Measurements from ENCODE around the gene PTPN1.
"Not testable (repeated sequence)": the region's sequence is repeated elsewhere in the genome, so short reads cannot be mapped to it uniquely, and the experiment has no call there.

The PTPN1 gene

DNA sequence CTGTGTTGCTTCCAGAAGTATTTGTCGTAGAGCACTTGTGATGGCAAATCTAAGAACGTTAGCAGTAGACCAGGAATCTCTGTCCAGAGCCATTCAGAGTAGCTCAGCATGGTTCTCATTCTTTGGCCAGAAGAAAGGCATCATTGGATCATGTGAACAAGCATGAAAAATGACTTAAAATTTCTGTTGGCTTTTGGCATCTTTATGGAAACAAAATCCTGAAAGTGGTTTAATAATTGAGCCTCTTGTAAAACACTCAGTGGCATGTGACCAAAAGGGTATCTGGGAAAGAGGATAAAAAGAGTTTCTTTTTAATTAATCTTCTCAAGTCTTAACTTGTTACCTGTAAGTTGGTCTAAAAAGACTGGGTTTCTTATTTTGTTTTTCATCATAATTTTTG is 55.2 kb downstream of the PTPN1 start:
- no peaks in the 10 kb centered on the region for H3K27me3 ChIP-seq (ENCODE audit: control insufficient read depth, insufficient read depth, low read length, poor library complexity, severe bottlenecking)
- no peaks in the 10 kb centered on the region for H3K9me3 ChIP-seq (ENCODE audit: control insufficient read depth, low read length)
- H3K4me1 ChIP-seq (ENCODE audit: control insufficient read depth, insufficient read depth, low read length) = no peaks in the 10 kb centered on the region
- no peak overlapping the region for H3K27ac ChIP-seq (ENCODE audit: insufficient read depth, low read depth, low read length, poor library complexity, severe bottlenecking)
- H3K36me3 ChIP-seq (ENCODE audit: control insufficient read depth, insufficient read depth, low read length) = peaks cover 5% of the 10 kb centered on the region
- WGBS, 2 experiments = 93 to 95% methylated on average over 2 of the region's 2 CpGs
- no peak overlapping the region for H3K4me3 ChIP-seq (ENCODE audit: insufficient read depth, low read depth, low read length)

- Histone ChIP-seq H3K9me3 (ENCODE audit: control insufficient read depth, low read length) (no peaks in the 10 kb centered on the region), H3K4me3 (ENCODE audit: insufficient read depth, low read depth, low read length) (no peak overlapping the region), H3K27ac (ENCODE audit: insufficient read depth, low read depth, low read length, poor library complexity, severe bottlenecking) (no peak overlapping the region), H3K27me3 (ENCODE audit: control insufficient read depth, insufficient read depth, low read length, poor library complexity, severe bottlenecking) (no peaks in the 10 kb centered on the region), H3K36me3 (ENCODE audit: control insufficient read depth, insufficient read depth, low read length) (peaks cover 5% of the 10 kb centered on the region), H3K4me1 (ENCODE audit: control insufficient read depth, insufficient read depth, low read length) (no peaks in the 10 kb centered on the region)
- WGBS, 2 experiments = 95 to 97% methylated on average over 4 of the region's 4 CpGs
These were observed 55.7 kb downstream of the PTPN1 start for GRCh38 chr20:50565871-50566270.

DNA sequence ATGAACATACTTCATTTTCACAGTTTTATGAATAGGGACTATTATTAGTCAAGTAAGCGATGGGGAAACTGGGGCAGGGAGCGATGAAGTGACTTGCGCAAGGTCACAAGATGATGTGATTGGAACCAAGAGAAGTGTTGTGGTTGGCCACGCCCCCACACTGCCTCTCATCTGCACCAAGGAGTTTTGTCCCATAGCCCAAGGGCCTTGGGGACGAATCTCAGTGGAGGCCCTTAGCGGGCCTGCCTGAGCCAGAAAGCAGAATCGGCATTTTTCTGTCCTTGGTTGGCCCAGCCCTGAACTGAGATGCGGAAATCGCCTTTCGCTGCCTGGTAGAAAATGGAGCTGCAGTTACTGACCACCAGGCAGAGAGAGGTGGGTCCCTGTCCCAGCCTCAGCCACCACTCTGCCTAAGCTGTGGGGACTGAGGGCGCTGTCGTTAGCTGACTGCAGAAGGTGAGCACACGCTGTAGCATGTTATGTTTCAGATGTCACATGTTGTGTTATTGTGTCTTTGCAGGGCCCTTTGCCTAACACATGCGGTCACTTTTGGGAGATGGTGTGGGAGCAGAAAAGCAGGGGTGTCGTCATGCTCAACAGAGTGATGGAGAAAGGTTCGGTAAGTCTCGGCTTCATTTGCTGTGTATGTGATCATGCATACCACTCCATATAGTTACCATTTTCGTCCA is 57.8 kb downstream of the PTPN1 start:
- H3K4me3 ChIP-seq (ENCODE audit: insufficient read depth, low read depth, low read length) = no peak overlapping the region
- no peaks in the 10 kb centered on the region for H3K4me1 ChIP-seq (ENCODE audit: control insufficient read depth, insufficient read depth, low read length)
- H3K36me3 ChIP-seq (ENCODE audit: control insufficient read depth, insufficient read depth, low read length) = no peaks in the 10 kb centered on the region
- H3K9me3 ChIP-seq (ENCODE audit: control insufficient read depth, low read length) = no peaks in the 10 kb centered on the region
- no peak overlapping the region for H3K27ac ChIP-seq (ENCODE audit: insufficient read depth, low read depth, low read length, poor library complexity, severe bottlenecking)
- WGBS, 2 experiments = 94 to 96% methylated on average over 17 to 18 of the region's 18 CpGs
- no peaks in the 10 kb centered on the region for H3K27me3 ChIP-seq (ENCODE audit: control insufficient read depth, insufficient read depth, low read length, poor library complexity, severe bottlenecking)

DNA sequence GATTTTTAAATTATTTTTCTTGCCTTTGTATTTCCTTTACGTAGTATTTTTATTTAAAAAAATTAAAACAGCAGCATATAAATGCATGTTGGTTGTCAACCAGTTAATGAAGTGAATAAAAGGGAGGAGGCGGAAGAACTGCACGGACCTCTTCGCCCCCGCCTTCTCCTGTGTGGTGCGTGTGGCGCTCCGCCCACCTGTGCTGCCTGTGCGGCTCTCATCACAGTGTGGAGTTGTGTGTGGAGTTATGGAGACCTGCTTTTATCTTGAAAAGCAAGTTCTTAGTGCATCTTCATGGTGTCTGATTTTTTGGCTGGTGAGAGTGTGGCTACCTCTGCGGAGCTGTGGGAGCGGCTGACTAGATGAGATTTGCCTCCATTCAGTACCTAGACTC is 58.4 kb downstream of the PTPN1 start:
- Histone ChIP-seq H3K27me3 (ENCODE audit: control insufficient read depth, insufficient read depth, low read length, poor library complexity, severe bottlenecking) (no peaks in the 10 kb centered on the region), H3K4me1 (ENCODE audit: control insufficient read depth, insufficient read depth, low read length) (no peaks in the 10 kb centered on the region), H3K4me3 (ENCODE audit: insufficient read depth, low read depth, low read length) (no peak overlapping the region), H3K36me3 (ENCODE audit: control insufficient read depth, insufficient read depth, low read length) (no peaks in the 10 kb centered on the region), H3K9me3 (ENCODE audit: control insufficient read depth, low read length) (no peaks in the 10 kb centered on the region), H3K27ac (ENCODE audit: insufficient read depth, low read depth, low read length, poor library complexity, severe bottlenecking) (no peak overlapping the region)
- WGBS, 2 experiments = 88 to 89% methylated on average over 10 to 11 of the region's 11 CpGs

GRCh38 chr20:50569487-50569863 is 59.3 kb downstream of the PTPN1 start:
- not testable (repeated sequence) for H3K27me3 ChIP-seq (ENCODE audit: control insufficient read depth, insufficient read depth, low read length, poor library complexity, severe bottlenecking); H3K9me3 ChIP-seq (ENCODE audit: control insufficient read depth, low read length); H3K36me3 ChIP-seq (ENCODE audit: control insufficient read depth, insufficient read depth, low read length); H3K4me3 ChIP-seq (ENCODE audit: insufficient read depth, low read depth, low read length); H3K27ac ChIP-seq (ENCODE audit: insufficient read depth, low read depth, low read length, poor library complexity, severe bottlenecking); H3K4me1 ChIP-seq (ENCODE audit: control insufficient read depth, insufficient read depth, low read length)
- 94 to 95% methylated on average over 7 of the region's 7 CpGs for WGBS, 2 experiments

DNA sequence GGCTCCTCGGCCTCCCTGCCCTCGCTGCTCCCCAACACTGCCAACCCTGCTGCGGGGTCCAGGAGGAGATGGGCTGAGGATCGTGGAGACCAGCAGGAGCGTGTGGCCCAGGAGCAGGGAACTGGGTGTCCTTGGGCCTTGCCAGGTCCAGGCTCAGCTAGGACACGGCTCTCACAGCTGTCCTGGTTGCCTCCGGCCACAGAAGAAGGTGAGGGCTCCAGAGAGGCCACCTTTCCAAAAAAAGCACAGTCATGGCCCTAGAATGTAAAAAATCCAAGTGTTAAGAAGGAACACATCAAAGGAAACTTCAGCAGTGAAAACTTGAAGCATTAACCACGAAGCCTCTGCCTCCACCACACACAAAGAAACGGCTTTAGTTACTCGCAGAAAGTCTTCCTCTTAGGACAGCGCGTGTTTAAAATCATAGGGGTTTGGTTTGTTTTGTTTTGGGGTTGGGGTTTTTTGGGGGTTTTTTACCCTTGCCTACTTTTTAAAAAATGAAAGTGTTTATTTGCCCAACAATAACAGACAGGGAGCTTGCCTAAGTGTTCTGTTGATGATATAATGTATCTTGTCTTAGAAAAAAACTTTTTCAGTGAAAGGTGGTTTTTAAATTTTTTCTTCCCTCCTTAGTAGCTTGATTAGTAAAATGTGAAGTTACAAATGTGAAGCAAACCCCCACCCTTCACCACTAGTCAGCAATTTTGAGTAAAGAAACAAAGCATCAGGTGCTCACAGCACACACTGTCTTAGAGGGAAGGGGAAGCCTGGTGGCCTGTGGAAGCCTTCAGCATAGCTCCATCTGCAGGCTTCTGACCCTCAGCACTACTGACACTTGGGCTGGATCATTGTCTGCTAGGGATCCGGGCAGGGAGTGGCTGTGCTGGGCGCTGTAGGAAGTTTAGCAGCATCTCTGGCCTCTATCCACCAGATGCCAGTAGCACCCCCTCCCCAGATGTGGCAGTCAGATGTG is 60.0 kb downstream of the PTPN1 start:
- Histone ChIP-seq H3K36me3 (ENCODE audit: control insufficient read depth, insufficient read depth, low read length) (peaks cover 13% of the 10 kb centered on the region), H3K9me3 (ENCODE audit: control insufficient read depth, low read length) (no peaks in the 10 kb centered on the region), H3K27me3 (ENCODE audit: control insufficient read depth, insufficient read depth, low read length, poor library complexity, severe bottlenecking) (no peaks in the 10 kb centered on the region), H3K4me3 (ENCODE audit: insufficient read depth, low read depth, low read length) (no peak overlapping the region), H3K4me1 (ENCODE audit: control insufficient read depth, insufficient read depth, low read length) (no peaks in the 10 kb centered on the region), H3K27ac (ENCODE audit: insufficient read depth, low read depth, low read length, poor library complexity, severe bottlenecking) (no peak overlapping the region)
- 92 to 93% methylated on average over 14 of the region's 14 CpGs for WGBS, 2 experiments

GRCh38 chr20:50571466-50571865 is 61.3 kb downstream of the PTPN1 start:
- H3K36me3 ChIP-seq (ENCODE audit: control insufficient read depth, insufficient read depth, low read length) = peaks cover 14% of the 10 kb centered on the region
- H3K4me1 ChIP-seq (ENCODE audit: control insufficient read depth, insufficient read depth, low read length) = no peaks in the 10 kb centered on the region

DNA sequence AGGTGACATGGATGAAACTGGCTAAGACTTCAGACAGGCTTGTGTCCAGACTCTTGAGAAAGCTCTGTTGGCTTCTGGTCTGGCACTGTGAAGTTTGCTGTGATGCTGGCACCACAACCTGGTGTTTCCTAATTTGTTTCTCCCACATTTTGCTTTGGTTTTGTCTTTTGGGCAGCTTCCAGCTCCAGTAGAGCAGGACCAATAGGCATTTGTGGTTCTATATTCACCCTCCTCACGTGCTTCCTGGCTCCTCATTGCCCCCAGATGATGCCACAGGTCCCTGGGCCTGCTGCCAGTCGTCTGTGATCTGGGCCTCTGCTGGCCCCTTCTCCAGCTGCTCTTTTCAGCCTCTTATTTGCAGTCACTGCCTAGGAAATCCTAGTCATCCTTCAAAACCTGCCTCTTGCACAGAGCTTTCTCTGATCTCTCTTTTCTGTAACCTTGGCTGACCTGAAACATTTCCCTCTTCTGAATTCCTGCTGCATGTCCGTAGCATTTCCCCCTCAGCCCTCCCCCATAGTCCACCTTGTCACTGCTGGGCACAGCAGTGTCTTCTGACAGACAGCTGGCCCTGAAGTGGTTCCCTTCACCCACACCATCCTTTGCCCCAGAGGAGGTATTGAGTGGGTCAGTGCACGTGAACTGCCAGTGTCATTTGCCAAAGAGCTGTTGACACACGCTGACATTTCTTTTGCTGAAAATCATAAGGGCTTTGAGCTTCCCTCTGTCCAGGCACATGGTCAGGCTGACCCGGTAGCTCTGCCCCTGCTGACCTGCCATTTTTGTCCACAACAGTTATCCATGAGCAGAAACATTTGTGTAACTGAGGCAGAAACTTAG is 63.0 kb downstream of the PTPN1 start:
- Histone ChIP-seq H3K36me3 (ENCODE audit: control insufficient read depth, insufficient read depth, low read length) (peaks cover 26% of the 10 kb centered on the region), H3K9me3 (ENCODE audit: control insufficient read depth, low read length) (no peaks in the 10 kb centered on the region), H3K4me3 (ENCODE audit: insufficient read depth, low read depth, low read length) (no peak overlapping the region), H3K27ac (ENCODE audit: insufficient read depth, low read depth, low read length, poor library complexity, severe bottlenecking) (no peak overlapping the region), H3K4me1 (ENCODE audit: control insufficient read depth, insufficient read depth, low read length) (no peaks in the 10 kb centered on the region), H3K27me3 (ENCODE audit: control insufficient read depth, insufficient read depth, low read length, poor library complexity, severe bottlenecking) (no peaks in the 10 kb centered on the region)
- 89 to 90% methylated on average over 6 of the region's 6 CpGs for WGBS, 2 experiments

More at GRCh38 chr20:50571466-50571865, 61.3 kb downstream of the PTPN1 start:
- WGBS, 2 experiments = 92 to 98% methylated on average over 2 of the region's 2 CpGs
- H3K4me3 ChIP-seq (ENCODE audit: insufficient read depth, low read depth, low read length) = no peak overlapping the region
- no peaks in the 10 kb centered on the region for H3K9me3 ChIP-seq (ENCODE audit: control insufficient read depth, low read length)
- no peak overlapping the region for H3K27ac ChIP-seq (ENCODE audit: insufficient read depth, low read depth, low read length, poor library complexity, severe bottlenecking)
- H3K27me3 ChIP-seq (ENCODE audit: control insufficient read depth, insufficient read depth, low read length, poor library complexity, severe bottlenecking) = no peaks in the 10 kb centered on the region

DNA sequence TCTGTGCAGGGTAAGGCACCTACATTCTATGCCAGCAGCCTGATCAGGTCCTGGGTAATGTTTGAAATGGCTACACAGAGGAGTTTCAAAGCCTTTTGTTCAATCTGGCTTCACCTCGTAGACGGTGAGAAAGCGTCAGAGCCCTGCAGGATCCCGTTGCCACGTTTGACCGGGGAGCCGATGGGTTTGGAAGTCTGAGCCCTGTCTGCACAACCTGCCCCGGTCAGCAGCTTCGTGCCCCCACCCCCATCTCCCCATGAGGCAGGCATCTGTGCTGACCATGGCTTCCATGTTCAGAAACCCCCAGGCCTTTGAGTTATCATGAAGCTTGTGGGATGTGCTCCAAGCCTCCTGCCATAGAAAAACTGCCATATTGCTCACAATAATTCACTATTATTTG is 63.9 kb downstream of the PTPN1 start:
- 92% methylated on average over 9 of the region's 9 CpGs for WGBS, 2 experiments
- H3K36me3 ChIP-seq (ENCODE audit: control insufficient read depth, insufficient read depth, low read length) = peaks cover 35% of the 10 kb centered on the region
- H3K9me3 ChIP-seq (ENCODE audit: control insufficient read depth, low read length) = no peaks in the 10 kb centered on the region
- H3K27me3 ChIP-seq (ENCODE audit: control insufficient read depth, insufficient read depth, low read length, poor library complexity, severe bottlenecking) = no peaks in the 10 kb centered on the region
- H3K4me1 ChIP-seq (ENCODE audit: control insufficient read depth, insufficient read depth, low read length) = no peaks in the 10 kb centered on the region
- no peak overlapping the region for H3K27ac ChIP-seq (ENCODE audit: insufficient read depth, low read depth, low read length, poor library complexity, severe bottlenecking)
- H3K4me3 ChIP-seq (ENCODE audit: insufficient read depth, low read depth, low read length) = no peak overlapping the region

DNA sequence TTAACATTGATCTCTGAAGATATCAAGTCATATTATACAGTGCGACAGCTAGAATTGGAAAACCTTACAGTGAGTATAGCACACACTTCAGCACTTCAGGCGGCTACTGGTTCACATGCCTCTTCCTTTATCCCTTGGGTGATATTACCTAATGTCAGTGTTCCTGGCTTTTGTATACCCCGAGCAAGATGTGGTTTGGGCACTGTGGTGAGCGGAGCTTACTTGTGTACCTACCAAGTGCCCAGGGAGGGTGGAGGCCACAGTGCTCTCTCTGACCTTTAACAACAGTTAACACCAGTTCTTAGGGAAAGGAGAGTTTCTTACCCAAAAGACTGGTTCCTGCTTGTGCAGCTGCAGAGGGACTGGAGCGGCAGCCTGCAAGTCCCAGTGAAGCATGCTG is 64.4 kb downstream of the PTPN1 start:
- Histone ChIP-seq H3K36me3 (ENCODE audit: control insufficient read depth, insufficient read depth, low read length) (peaks cover 36% of the 10 kb centered on the region), H3K9me3 (ENCODE audit: control insufficient read depth, low read length) (no peaks in the 10 kb centered on the region), H3K27ac (ENCODE audit: insufficient read depth, low read depth, low read length, poor library complexity, severe bottlenecking) (no peak overlapping the region), H3K27me3 (ENCODE audit: control insufficient read depth, insufficient read depth, low read length, poor library complexity, severe bottlenecking) (no peaks in the 10 kb centered on the region), H3K4me3 (ENCODE audit: insufficient read depth, low read depth, low read length) (no peak overlapping the region), H3K4me1 (ENCODE audit: control insufficient read depth, insufficient read depth, low read length) (no peaks in the 10 kb centered on the region)
- 95 to 100% methylated on average over 5 of the region's 5 CpGs for WGBS, 2 experiments
